LHCN-M2 (cell line): ENCODE measurements around the gene PCDHGA12. TPM values are rescaled to one million over a fixed set of nuclear protein-coding genes. Genes with fewer than 3 reads are reported as not detected.

ENCODE experiments used
- DNase-seq: peaks from one replicate; pipeline ENCODE4 v3.0.0-alpha.2; 2012; ENCODE audit warnings: low read depth
- total RNA-seq: library from RNA; depleted of rRNA; stranded (reverse); fragments of >200 nt; gene quantifications from 2 replicates; pipeline ENCODE4 v1.2.3, GENCODE V29; 2014; rRNA removed

PCDHGA12 gene
- total RNA-seq, 1 experiment from 2014 or later: 6.1 TPM

DNA sequence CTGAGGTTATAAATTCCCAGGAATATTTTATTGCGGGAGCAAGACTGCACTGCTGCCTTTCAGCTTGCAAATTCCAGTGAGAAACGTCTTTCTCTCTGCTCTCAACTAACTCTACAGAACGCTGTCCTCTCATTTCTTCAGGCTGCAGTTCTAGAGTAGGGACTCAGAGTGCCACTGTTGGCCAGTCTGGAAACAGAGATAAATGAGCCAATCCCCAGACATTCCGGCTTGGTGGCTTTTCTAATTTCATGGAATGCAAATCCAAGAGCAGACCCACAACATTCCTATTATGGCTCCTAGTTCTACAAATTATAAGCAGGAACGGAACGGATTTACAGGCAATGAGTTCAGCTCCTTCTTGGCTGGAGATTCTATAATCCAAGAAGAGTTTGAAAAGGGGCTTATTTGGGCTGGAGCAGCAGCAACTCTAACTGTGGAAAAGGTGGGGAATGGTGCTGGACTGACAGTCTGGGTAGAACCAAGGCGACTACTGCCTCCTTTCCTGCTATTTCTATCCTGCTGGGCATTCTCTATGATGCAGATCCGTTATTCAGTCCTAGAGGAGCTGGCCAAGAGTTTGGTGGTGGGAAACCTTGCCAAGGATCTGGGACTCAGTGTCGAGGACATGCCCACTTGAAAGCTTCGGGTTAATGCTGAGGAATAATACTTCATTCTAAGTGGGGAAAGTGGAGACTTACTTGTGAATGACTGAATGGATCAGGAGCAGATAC lies 9.3 kb downstream of the PCDHGA12 start:
- no peak for DNase-seq

GRCh38 chr5:141440341-141440740 lies 10.0 kb downstream of the PCDHGA12 start:
- no peak for DNase-seq

GRCh38 chr5:141441571-141442170 lies 11.4 kb downstream of the PCDHGA12 start:
- DNase-seq: no peak

DNA sequence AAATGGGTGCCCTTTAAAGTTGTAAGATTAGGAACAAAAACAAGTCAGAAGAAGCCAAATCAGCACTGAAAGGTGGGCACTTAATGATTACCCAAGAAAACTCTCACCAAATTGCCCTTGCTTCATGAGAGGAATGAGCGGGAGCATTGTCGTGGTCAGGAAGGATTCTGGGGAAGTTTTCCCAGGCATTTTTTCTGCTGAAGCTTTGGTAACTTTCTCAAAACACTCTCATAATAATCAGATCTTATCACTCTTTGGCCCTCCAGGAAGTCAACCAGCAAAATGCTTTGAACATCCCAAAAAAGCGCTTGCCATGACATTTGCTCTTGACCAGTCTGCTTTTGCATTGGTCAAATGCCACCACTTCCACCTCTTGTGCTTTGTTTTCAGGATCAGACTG lies 35.0 kb downstream of the PCDHGA12 start:
- DNase-seq: no peak

DNA sequence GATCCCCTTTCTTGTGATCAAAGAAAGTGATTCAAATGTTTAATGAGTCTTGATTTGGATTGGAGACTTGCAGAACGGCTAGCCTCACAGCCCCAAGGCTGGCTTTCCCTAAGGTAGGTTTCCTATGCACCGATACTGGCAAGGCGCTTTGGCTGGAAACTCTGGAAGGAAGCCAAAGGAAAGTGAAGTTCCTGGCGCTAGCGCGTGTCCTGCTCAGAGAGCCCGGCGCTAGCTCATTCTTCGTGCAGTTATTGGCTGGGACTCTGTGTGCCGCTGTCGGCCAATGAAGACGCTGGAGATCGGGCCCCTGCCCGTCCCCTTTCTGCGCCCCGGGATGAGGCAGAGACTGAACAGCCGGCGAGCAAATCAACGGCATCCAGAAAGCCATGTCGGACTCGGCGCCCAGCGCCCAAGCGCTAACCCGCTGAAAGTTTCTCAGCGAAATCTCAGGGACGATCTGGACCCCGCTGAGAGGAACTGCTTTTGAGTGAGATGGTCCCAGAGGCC lies 45.4 kb downstream of the PCDHGA12 start, which contains the start of gene PCDHGC3:
Gene PCDHGC3 (plus strand): TSS at position 342 of the 507 bp plus-strand sequence. CDS start 151 bp downstream, at position 493.
- peak; percentile 96 for DNase-seq

GRCh38 chr5:141476132-141476911 lies 46.0 kb downstream of the PCDHGA12 start:
- DNase-seq: peak; percentile 84

DNA sequence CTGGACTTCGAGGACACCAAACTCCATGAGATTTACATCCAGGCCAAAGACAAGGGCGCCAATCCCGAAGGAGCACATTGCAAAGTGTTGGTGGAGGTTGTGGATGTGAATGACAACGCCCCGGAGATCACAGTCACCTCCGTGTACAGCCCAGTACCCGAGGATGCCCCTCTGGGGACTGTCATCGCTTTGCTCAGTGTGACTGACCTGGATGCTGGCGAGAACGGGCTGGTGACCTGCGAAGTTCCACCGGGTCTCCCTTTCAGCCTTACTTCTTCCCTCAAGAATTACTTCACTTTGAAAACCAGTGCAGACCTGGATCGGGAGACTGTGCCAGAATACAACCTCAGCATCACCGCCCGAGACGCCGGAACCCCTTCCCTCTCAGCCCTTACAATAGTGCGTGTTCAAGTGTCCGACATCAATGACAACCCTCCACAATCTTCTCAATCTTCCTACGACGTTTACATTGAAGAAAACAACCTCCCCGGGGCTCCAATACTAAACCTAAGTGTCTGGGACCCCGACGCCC lies 46.8 kb downstream of the PCDHGA12 start:
- no peak for DNase-seq

DNA sequence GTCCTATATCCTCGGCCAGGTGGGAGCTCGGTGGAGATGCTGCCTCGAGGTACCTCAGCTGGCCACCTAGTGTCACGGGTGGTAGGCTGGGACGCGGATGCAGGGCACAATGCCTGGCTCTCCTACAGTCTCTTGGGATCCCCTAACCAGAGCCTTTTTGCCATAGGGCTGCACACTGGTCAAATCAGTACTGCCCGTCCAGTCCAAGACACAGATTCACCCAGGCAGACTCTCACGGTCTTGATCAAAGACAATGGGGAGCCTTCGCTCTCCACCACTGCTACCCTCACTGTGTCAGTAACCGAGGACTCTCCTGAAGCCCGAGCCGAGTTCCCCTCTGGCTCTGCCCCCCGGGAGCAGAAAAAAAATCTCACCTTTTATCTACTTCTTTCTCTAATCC lies 47.5 kb downstream of the PCDHGA12 start:
- DNase-seq: no peak

DNA sequence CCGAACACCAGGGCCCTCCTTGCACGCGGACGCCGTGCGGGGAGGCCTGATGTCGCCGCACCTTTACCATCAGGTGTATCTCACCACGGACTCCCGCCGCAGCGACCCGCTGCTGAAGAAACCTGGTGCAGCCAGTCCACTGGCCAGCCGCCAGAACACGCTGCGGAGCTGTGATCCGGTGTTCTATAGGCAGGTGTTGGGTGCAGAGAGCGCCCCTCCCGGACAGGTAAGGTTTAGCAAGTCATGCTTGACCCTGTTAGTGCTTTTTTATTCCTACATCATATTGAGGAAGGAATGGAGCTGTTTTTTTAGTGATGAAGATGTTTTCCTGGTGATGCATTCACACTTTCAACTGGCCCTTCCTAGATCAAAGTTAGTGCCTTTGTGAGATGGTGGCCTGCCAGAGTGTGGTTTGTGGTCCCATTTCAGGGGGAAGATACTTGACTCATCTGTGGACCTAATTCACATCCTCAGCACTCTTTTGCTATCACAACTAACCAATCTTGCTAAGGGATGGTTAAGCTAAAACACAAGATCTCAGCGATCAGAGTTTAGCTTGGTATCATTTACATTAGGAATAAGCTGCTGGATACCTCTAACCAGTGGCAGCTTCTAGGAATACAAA lies 48.1 kb downstream of the PCDHGA12 start:
- DNase-seq: peak; percentile 54

DNA sequence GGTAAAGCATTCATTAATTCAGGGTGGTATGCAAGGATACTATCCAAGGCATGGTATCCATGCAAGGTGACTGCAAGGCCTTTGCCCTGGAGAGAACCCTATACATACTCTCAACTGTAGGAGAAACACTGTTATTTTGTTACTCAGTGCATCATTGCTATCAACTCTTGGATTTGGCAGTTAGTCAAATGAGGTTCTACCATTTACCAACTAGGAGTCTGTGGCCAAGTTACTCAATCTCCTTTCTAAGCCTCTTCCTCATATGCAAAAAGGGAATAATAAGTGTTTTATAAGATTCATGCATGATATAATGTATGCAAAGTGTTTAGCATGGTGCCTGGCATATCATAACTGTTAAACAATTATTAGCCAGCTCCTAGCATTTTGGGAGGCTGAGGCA lies 49.5 kb downstream of the PCDHGA12 start:
- no peak for DNase-seq

Other genes with a start within 250 kb of the PCDHGA12 start
- 10.4 and 12.2 TPM in 2 replicates for gene PCDHB16, start 248.1 kb upstream of the PCDHGA12 start, total RNA-seq
- 2.8 and 3.1 TPM in 2 replicates for gene PCDHB9, start 243.3 kb upstream of the PCDHGA12 start, total RNA-seq
- gene PCDHB10, start 238.2 kb upstream of the PCDHGA12 start, total RNA-seq: 2.4 and 2.8 TPM in 2 replicates
- 0.77 and 1.5 TPM in 2 replicates for gene PCDHB11, start 230.9 kb upstream of the PCDHGA12 start, total RNA-seq
- gene PCDHB12, start 221.8 kb upstream of the PCDHGA12 start, total RNA-seq: 3.1 and 3.6 TPM in 2 replicates
- gene PCDHB13, start 216.6 kb upstream of the PCDHGA12 start, total RNA-seq: 3.5 and 5.1 TPM in 2 replicates
- 4.3 and 4.9 TPM in 2 replicates for gene PCDHB14, start 207.2 kb upstream of the PCDHGA12 start, total RNA-seq
- gene PCDHB15, start 185.1 kb upstream of the PCDHGA12 start, total RNA-seq: 3.8 TPM in 2 replicates
- 0.17 TPM in 1 of 2 replicates, not detected in the other for gene SLC25A2, start 126.5 kb upstream of the PCDHGA12 start, total RNA-seq
- gene TAF7, start 109.7 kb upstream of the PCDHGA12 start, total RNA-seq: 65.1 and 67.6 TPM in 2 replicates
- gene PCDHGA1, start 100.0 kb upstream of the PCDHGA12 start, total RNA-seq: 5.3 and 7.1 TPM in 2 replicates
- 0.90 and 1.1 TPM in 2 replicates for gene PCDHGA2, start 91.7 kb upstream of the PCDHGA12 start, total RNA-seq
- gene PCDHGA3, start 86.7 kb upstream of the PCDHGA12 start, total RNA-seq: 0.57 TPM in 1 of 2 replicates, not detected in the other
- 6.8 and 8.1 TPM in 2 replicates for gene PCDHGB1, start 80.4 kb upstream of the PCDHGA12 start, total RNA-seq
- gene PCDHGA4, start 75.5 kb upstream of the PCDHGA12 start, total RNA-seq: 3.9 and 4.4 TPM in 2 replicates
- 9.0 and 12.5 TPM in 2 replicates for gene PCDHGB2, start 70.5 kb upstream of the PCDHGA12 start, total RNA-seq
- 0.98 and 1.5 TPM in 2 replicates for gene PCDHGA5, start 66.3 kb upstream of the PCDHGA12 start, total RNA-seq
- gene PCDHGB3, start 60.3 kb upstream of the PCDHGA12 start, total RNA-seq: 1.4 and 1.6 TPM in 2 replicates
- 0.77 and 0.98 TPM in 2 replicates for gene PCDHGA6, start 56.6 kb upstream of the PCDHGA12 start, total RNA-seq
- gene PCDHGA7, start 47.8 kb upstream of the PCDHGA12 start, total RNA-seq: 0.57 and 0.77 TPM in 2 replicates
- 0.69 and 0.71 TPM in 2 replicates for gene PCDHGB4, start 42.8 kb upstream of the PCDHGA12 start, total RNA-seq
- 0.26 and 0.75 TPM in 2 replicates for gene PCDHGA8, start 37.9 kb upstream of the PCDHGA12 start, total RNA-seq
- gene PCDHGB5, start 32.6 kb upstream of the PCDHGA12 start, total RNA-seq: 0.52 and 2.1 TPM in 2 replicates
- 0.64 and 0.75 TPM in 2 replicates for gene PCDHGA9, start 27.7 kb upstream of the PCDHGA12 start, total RNA-seq
- gene PCDHGB6, start 22.5 kb upstream of the PCDHGA12 start, total RNA-seq: 0.32 and 0.40 TPM in 2 replicates
- gene PCDHGA10, start 17.5 kb upstream of the PCDHGA12 start, total RNA-seq: 17.4 and 21.4 TPM in 2 replicates
- 0.52 and 0.83 TPM in 2 replicates for gene PCDHGB7, start 12.8 kb upstream of the PCDHGA12 start, total RNA-seq
- 0.64 and 0.75 TPM in 2 replicates for gene PCDHGA11, start 9.5 kb upstream of the PCDHGA12 start, total RNA-seq
- 96.0 and 98.3 TPM in 2 replicates for gene PCDHGC3, start 45.5 kb downstream of the PCDHGA12 start, total RNA-seq
- gene PCDHGC4, start 54.5 kb downstream of the PCDHGA12 start, total RNA-seq: 0.69 and 0.83 TPM in 2 replicates
- 1.7 and 2.0 TPM in 2 replicates for gene PCDHGC5, start 58.6 kb downstream of the PCDHGA12 start, total RNA-seq
- 28.2 and 38.9 TPM in 2 replicates for gene DIAPH1, start 188.5 kb downstream of the PCDHGA12 start, total RNA-seq
- gene HDAC3, start 206.3 kb downstream of the PCDHGA12 start, total RNA-seq: 58.8 and 65.2 TPM in 2 replicates
- gene RELL2, start 206.5 kb downstream of the PCDHGA12 start, total RNA-seq: 5.2 and 7.0 TPM in 2 replicates
- 10.1 and 12.5 TPM in 2 replicates for gene FCHSD1, start 220.9 kb downstream of the PCDHGA12 start, total RNA-seq